ENCODE measurements around the gene ZNF837.

Gene ZNF837

GRCh38 chr19:58356766-58357480 is 23.9 kb downstream of the ZNF837 start:
- TF ChIP-seq, protein P1, sequence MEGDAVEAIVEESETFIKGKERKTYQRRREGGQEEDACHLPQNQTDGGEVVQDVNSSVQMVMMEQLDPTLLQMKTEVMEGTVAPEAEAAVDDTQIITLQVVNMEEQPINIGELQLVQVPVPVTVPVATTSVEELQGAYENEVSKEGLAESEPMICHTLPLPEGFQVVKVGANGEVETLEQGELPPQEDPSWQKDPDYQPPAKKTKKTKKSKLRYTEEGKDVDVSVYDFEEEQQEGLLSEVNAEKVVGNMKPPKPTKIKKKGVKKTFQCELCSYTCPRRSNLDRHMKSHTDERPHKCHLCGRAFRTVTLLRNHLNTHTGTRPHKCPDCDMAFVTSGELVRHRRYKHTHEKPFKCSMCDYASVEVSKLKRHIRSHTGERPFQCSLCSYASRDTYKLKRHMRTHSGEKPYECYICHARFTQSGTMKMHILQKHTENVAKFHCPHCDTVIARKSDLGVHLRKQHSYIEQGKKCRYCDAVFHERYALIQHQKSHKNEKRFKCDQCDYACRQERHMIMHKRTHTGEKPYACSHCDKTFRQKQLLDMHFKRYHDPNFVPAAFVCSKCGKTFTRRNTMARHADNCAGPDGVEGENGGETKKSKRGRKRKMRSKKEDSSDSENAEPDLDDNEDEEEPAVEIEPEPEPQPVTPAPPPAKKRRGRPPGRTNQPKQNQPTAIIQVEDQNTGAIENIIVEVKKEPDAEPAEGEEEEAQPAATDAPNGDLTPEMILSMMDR (conservative IDR thresholded peaks at IDR 0.05; ENCODE audit: low read depth, low read length), result no peak
- H3K4me3 ChIP-seq (ENCODE audit: low read depth, low read length), result peak overlapping the region; percentile 22
- peak; percentile 46 for DNase-seq (ENCODE audit: low read depth)

GRCh38 chr19:58355908-58356765 is 24.7 kb downstream of the ZNF837 start:
- peak overlapping the region; percentile 22 for H3K4me3 ChIP-seq (ENCODE audit: low read depth, low read length)
- TF ChIP-seq, protein P1 (conservative IDR thresholded peaks at IDR 0.05; ENCODE audit: low read depth, low read length), result no peak
- DNase-seq (ENCODE audit: low read depth), result peak; percentile 52

- no peak overlapping the region for H3K4me3 ChIP-seq (ENCODE audit: low read depth, low read length)
- TF ChIP-seq, protein P1 (conservative IDR thresholded peaks at IDR 0.05; ENCODE audit: low read depth, low read length), result no peak
- DNase-seq (ENCODE audit: low read depth), result no peak
These were observed 25.5 kb downstream of the ZNF837 start for GRCh38 chr19:58355215-58355796.

DNA sequence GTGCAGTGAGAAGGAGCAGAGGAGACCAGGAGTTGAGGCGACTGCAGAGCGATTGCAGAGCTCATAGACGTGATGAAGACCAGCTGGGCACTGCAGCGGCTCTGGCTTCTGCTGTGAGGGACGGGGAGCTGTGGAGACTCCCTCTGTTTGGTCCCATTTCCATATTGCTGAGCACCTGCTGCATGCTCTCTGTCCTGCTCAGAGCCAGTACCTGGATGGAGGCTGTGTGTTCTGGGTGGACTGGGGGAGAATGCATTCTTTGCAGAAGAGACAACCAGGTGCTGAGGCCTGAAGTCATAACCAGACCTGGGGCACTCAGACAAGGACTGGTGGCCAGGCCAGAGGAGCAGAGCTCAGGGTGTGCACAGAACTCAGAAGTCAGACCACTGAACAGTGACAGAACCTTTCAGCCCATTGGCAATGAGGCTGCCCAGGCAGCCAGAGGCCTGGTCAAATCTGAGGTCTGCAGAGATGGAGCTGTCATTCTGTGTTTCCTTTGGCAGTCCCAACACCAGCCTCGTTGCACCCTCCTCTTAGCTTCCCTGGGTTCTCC is 26.3 kb downstream of the ZNF837 start:
- DNase-seq (ENCODE audit: low read depth), result no peak
- no peak overlapping the region for H3K4me3 ChIP-seq (ENCODE audit: low read depth, low read length)
- TF ChIP-seq, protein P1 (conservative IDR thresholded peaks at IDR 0.05; ENCODE audit: low read depth, low read length), result no peak

DNA sequence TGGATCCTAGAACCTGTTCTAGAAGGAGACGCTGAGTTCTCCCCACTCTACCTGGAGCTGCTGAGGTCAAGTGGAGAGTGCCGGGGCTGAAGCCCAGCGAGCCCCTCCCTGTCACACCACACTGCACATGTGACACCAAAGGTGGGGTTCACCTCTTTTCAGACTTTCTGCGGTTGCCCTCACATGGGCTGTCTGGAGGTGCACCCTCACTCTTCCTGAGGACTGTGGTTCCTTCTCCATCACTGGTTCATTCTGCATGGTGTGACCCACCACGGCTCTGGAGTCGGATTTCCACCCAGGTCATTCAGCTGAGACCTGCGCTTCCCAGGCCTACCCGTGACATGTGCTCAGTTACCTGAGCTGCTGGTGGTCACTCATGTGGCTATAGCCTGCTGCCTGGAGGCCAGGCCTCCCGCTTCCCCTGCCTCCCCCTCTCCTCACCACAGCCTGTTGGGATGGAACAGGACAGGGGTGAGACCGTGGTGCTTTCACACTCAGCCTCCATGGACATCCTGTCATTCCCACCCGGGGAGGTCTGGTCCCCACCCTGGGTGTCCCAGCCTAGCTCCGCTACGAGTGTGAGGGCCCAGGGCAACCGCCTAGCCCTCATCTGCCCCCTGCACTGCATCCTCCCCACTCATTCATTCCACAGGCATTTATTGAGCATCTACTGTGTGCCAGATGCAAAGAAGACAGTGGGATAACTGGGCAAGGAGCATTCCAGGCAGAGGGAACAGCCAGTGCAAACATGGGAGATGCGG is 26.9 kb downstream of the ZNF837 start:
- no peak for DNase-seq (ENCODE audit: low read depth)
- TF ChIP-seq, protein P1 (conservative IDR thresholded peaks at IDR 0.05; ENCODE audit: low read depth, low read length), result no peak
- no peak overlapping the region for H3K4me3 ChIP-seq (ENCODE audit: low read depth, low read length)
